Activated T-cell treated with anti-CD3 and anti-CD28 coated beads, Interleukin-2, amount 50 U/mL, for 4 hours (primary cell): ENCODE data around the gene SLC7A7. TPM values are rescaled to one million over a fixed set of nuclear protein-coding genes. Genes with fewer than 3 reads are reported as not detected.
"Not testable (repeated sequence)": the region's sequence is repeated elsewhere in the genome, so short reads cannot be mapped to it uniquely, and the experiment has no call there.

ENCODE experiments used
- ATAC-seq, 2 donors: fragments of 200-7000 bp; cut with Tn5 transposase; one replicate each; pipeline ENCODE4 v1.10.0; 2021
- DNase-seq: peaks from one replicate; pipeline ENCODE4 v3.0.0-alpha.2; 2020
- H3K27me3 Mint-ChIP-seq: one replicate; pipeline ENCODE4 v1.8.0; 2021; ENCODE audit warnings: low read depth, mixed read lengths
- H3K36me3 Mint-ChIP-seq: one replicate; pipeline ENCODE4 v1.8.0; 2022; ENCODE audit warnings: mixed read lengths; ENCODE audit not compliant: insufficient read depth
- H3K4me1 Mint-ChIP-seq: one replicate; pipeline ENCODE4 v1.8.0; 2021; ENCODE audit warnings: low read depth, mixed read lengths
- H3K4me3 Mint-ChIP-seq: one replicate; pipeline ENCODE4 v1.8.0; 2021; ENCODE audit warnings: mild to moderate bottlenecking, moderate library complexity, mixed read lengths
- H3K9me3 Mint-ChIP-seq: one replicate; pipeline ENCODE4 v1.8.0; 2021; ENCODE audit warnings: mixed read lengths
- total RNA-seq, 3 donors: library from RNA; stranded (reverse); gene quantifications; one replicate each; pipeline ENCODE4 v1.2.1, GENCODE V29; 2021

Gene SLC7A7
- total RNA-seq, 3 donors from 2014 or later = 0.16 to 0.51 (median 0.19) TPM

DNA sequence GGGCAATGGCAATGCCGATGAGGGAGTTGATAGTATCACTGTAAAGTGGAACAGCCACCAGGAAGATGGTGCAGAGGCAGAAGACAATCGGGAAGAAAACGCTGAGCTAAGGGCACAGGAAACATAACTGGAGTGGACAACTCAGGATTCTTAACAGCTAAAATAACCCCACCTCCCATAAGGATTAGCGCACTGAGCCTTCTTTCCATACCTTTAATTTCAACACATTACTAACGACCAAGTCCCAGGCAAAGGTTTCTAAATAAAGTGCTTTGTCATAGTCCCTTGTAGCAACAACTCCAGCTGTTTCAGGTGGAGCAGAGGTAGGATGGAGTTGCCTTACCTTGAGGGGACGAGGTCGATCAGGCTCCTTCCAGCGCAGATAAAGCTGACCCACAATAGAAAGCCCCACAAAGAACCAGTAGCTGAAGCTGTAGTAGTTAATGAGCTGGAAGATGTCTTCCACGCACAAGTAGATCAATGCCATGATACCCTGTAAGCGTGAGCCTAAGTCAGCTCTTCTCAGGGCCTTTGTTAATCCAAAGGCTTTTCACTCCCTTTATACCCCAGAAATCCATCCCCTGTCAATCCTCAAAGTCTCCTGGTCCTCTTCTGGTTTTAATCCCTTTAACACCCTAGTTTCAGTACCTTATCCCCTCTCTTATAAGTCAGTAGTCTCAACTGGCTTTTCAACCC, 41.1 kb downstream of the SLC7A7 start:
- Mint-ChIP-seq H3K4me3 (no peak overlapping the region), H3K9me3 (no peaks in the 10 kb centered on the region), H3K27me3 (no peaks in the 10 kb centered on the region), H3K36me3 (peaks cover 40% of the 10 kb centered on the region), H3K4me1 (peaks cover 2% of the 10 kb centered on the region)
- DNase-seq (no peak), ATAC-seq (no peak)

GRCh38 chr14:22773162-22774010, 41.8 kb downstream of the SLC7A7 start:
- H3K36me3 Mint-ChIP-seq = peaks cover 45% of the 10 kb centered on the region
- ATAC-seq = no peak
- DNase-seq = no peak
- no peaks in the 10 kb centered on the region for H3K27me3 Mint-ChIP-seq
- H3K4me1 Mint-ChIP-seq = peaks cover 6% of the 10 kb centered on the region
- H3K9me3 Mint-ChIP-seq = no peaks in the 10 kb centered on the region
- no peak overlapping the region for H3K4me3 Mint-ChIP-seq

DNA sequence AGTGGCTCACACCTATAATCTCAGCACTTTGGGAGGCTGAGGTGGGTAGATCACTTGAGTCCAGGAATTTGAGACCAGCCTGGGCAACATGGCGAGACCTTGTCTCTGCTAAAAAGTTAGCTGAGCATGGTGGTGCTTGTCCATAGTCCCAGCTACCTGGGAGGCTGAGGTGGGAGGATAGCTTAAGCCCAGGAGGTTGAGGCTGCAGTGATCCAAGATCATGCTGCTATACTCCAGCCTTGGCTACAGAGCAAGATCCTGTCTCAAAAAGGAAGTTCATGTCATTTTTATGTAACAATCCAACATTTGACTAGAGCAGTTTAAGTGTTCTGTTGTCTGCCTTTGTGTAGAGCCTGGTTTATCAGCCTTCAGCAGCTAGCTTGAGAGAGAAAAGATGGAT, 42.5 kb downstream of the SLC7A7 start:
- DNase-seq = no peak
- Mint-ChIP-seq H3K9me3 (no peaks in the 10 kb centered on the region), H3K27me3 (no peaks in the 10 kb centered on the region), H3K36me3 (peaks cover 45% of the 10 kb centered on the region), H3K4me1 (peaks cover 12% of the 10 kb centered on the region), H3K4me3 (no peak overlapping the region)
- ATAC-seq = no peak

GRCh38 chr14:22770481-22771187, 44.6 kb downstream of the SLC7A7 start:
- Mint-ChIP-seq H3K27me3 (no peaks in the 10 kb centered on the region), H3K36me3 (peaks cover 45% of the 10 kb centered on the region), H3K9me3 (no peaks in the 10 kb centered on the region), H3K4me3 (no peak overlapping the region), H3K4me1 (peaks cover 23% of the 10 kb centered on the region)
- DNase-seq = no peak
- no peak for ATAC-seq

GRCh38 chr14:22769369-22769768, 45.9 kb downstream of the SLC7A7 start:
- DNase-seq = no peak
- peaks cover 29% of the 10 kb centered on the region for H3K4me1 Mint-ChIP-seq
- ATAC-seq = no peak
- peaks cover 38% of the 10 kb centered on the region for H3K36me3 Mint-ChIP-seq
- H3K27me3 Mint-ChIP-seq = no peaks in the 10 kb centered on the region
- H3K9me3 Mint-ChIP-seq = no peaks in the 10 kb centered on the region
- peak overlapping the region; percentile 56 for H3K4me3 Mint-ChIP-seq

DNA sequence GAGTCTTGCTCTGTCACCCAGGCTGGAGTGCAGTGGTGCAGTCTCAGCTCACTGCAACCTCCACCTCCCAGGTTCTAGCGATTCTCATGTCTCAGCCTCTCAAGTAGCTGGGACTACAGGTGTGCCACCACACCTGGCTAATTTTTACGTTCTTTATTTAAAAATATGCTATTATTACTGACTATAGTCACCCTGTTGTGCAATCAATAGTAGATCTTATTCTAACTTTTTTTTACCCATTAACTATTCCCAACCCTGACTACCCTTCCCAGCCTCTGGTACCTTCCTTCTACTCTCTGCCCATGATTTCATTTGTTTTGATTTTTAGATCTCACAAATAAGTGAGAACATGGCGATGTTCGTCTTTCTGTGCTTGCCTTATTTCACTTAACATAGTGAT, 46.3 kb downstream of the SLC7A7 start:
- Mint-ChIP-seq H3K9me3 (no peaks in the 10 kb centered on the region), H3K27me3 (no peaks in the 10 kb centered on the region), H3K4me3 (peak overlapping the region; percentile 56), H3K4me1 (peaks cover 29% of the 10 kb centered on the region), H3K36me3 (peaks cover 36% of the 10 kb centered on the region)
- DNase-seq (no peak), ATAC-seq (no peak)

GRCh38 chr14:22767323-22767589, 48.0 kb downstream of the SLC7A7 start:
- Mint-ChIP-seq H3K4me3 (peak overlapping the region; percentile 94), H3K9me3 (no peaks in the 10 kb centered on the region), H3K36me3 (peaks cover 35% of the 10 kb centered on the region), H3K4me1 (peaks cover 29% of the 10 kb centered on the region), H3K27me3 (no peaks in the 10 kb centered on the region)
- DNase-seq (no peak), ATAC-seq (no peak)

DNA sequence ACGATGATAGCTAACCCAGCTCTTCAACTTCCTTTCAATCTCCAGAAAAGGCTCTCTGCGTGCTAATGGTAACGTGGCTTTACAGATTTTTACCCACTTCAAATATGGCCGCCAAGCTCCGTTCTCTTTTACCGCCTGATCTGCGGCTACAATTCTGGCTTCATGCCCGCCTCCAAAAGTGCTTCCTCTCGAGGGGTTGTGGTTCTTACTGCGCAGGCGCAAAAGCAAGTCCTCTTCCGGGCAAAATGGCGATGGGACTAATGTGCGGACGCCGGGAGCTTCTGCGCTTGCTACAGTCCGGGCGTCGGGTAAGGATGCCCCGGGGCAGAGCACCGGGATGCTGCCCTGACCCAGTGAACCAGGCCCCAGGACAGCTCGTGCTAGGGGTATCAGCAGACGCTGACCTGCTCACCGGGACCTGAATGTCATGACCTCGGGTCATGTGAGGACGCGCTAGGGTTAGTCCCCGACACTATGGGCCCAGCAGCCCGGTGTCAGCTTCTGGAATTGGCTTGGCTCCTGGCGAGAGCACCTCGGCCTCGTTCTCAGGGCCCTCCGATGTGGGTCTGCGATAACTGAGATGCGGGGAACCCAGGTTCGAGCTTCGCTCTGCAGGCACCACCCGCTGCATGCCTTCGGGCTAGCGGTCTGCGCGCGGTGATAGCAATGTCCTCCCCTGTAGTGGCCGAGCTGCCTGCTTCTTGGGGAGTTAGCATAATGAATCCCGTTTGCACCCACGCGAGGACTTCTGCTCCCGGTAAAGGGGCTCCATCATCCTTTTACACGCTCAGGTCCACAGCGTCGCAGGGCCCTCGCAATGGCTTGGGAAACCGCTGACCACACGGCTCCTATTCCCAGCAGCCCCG, 48.5 kb downstream of the SLC7A7 start, which contains the start of gene OXA1L:
Gene OXA1L, plus strand, starts transcription at position 232 of the 866 bp plus-strand sequence. Its CDS starts 14 bp downstream, at position 246.
- no peaks in the 10 kb centered on the region for H3K27me3 Mint-ChIP-seq
- H3K4me1 Mint-ChIP-seq = peaks cover 29% of the 10 kb centered on the region
- H3K4me3 Mint-ChIP-seq = peak within 1 kb of the TSS; percentile 94
- ATAC-seq (peak; percentile 90 to 91), DNase-seq (peak; percentile 92)
- H3K36me3 Mint-ChIP-seq = peaks cover 37% of the 10 kb centered on the region
- peaks cover 5% of the 10 kb centered on the region for H3K9me3 Mint-ChIP-seq

DNA sequence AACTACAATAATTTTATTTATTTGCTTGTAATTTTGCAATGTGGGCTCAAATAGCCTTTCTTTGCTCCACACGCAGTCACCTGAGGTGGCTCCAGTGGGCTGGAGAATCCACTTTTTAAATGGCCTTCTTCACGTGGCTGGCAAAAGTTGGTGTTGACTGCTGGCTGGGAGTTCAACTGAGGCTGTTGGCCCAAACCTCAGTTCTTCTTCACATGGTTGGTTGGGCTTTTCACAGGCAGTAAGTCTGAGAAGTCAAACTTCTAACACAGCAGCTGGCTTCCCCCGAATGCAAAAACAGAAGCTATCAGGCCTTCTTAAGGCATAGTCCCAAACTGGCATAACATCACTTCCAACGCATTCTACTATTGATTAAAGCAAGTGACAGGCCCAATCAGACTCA, 50.9 kb downstream of the SLC7A7 start:
- H3K27me3 Mint-ChIP-seq = no peaks in the 10 kb centered on the region
- DNase-seq (no peak), ATAC-seq (no peak)
- H3K4me1 Mint-ChIP-seq = peaks cover 29% of the 10 kb centered on the region
- H3K36me3 Mint-ChIP-seq = peaks cover 27% of the 10 kb centered on the region
- no peak overlapping the region for H3K4me3 Mint-ChIP-seq
- peaks cover 12% of the 10 kb centered on the region for H3K9me3 Mint-ChIP-seq

DNA sequence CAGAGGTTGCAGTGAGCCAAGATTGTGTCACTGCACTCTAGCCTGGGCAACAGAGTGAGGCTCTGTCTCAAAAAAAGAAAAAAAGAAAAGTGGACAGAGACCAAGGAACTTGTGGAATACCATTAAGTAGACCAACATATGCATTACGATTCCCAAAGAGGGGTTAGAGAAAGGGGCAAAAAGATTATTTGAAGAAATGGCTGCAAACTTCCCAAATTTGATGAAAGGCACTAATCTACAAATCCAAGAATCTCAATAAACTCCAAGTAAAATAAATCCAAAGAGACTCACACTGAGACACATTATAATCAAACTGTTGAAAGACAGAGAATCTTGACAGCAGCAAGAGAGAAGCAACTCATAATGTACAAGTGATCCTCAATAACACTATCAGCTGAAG, 53.5 kb downstream of the SLC7A7 start:
- peaks cover 12% of the 10 kb centered on the region for H3K9me3 Mint-ChIP-seq
- no peak overlapping the region for H3K4me3 Mint-ChIP-seq
- no peak for DNase-seq
- no peak for ATAC-seq
- H3K36me3 Mint-ChIP-seq = peaks cover 23% of the 10 kb centered on the region
- no peaks in the 10 kb centered on the region for H3K27me3 Mint-ChIP-seq
- peaks cover 12% of the 10 kb centered on the region for H3K4me1 Mint-ChIP-seq

- H3K9me3 Mint-ChIP-seq = peaks cover 12% of the 10 kb centered on the region
- not testable (repeated sequence) for H3K4me3 Mint-ChIP-seq
Observed at GRCh38 chr14:22757972-22758650, 57.1 kb downstream of the SLC7A7 start.

DNA sequence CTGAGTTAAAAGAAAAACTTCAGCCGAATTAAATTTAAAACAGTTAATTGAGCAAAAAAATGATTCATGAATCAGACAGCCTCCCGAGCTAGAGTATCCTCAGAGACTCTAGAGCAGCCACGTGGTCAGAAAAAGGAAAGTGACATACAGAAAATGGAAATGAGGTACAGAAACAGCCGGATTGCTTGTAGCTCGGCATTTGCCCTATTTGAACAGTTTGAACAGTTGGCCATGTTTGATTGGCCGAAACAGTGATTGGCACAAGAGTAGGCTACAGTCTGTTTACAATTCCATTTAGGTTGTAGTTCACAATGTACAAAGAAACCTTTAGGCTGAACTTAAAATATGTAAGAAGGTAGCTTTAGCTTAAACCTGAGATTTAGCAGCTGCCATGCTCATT, 61.6 kb downstream of the SLC7A7 start:
- Mint-ChIP-seq H3K36me3 (peaks cover 3% of the 10 kb centered on the region), H3K4me1 (peaks cover 4% of the 10 kb centered on the region), H3K9me3 (no peaks in the 10 kb centered on the region), H3K27me3 (peaks cover 24% of the 10 kb centered on the region), H3K4me3 (no peak overlapping the region)
- no peak for DNase-seq
- ATAC-seq = no peak

More at GRCh38 chr14:22757972-22758650, 57.1 kb downstream of the SLC7A7 start:
- ATAC-seq, H3K27me3 Mint-ChIP-seq, DNase-seq, H3K4me1 Mint-ChIP-seq: not testable (repeated sequence)
- H3K36me3 Mint-ChIP-seq = peaks cover 25% of the 10 kb centered on the region

DNA sequence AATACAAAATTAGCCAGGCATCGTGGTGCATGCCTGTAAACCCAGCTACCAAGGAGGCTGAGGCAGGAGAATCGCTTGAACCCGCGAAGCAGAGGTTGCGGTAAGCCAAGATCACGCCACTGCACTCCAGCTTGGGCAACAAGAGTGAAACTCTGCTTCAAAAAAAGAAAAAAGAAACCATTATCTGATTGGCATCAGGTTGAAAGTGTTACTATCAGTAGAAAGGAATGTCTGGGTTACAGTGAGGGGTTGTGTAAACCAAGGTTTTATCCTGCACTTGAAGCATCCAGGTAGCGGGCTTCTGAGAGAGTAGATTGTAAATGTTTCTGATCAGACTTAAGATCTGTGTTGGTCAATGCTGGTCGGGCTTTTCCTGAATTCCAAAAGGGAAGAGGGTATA, 62.8 kb downstream of the SLC7A7 start:
- ATAC-seq (no peak), DNase-seq (no peak)
- Mint-ChIP-seq H3K4me1 (peaks cover 4% of the 10 kb centered on the region), H3K36me3 (peaks cover 3% of the 10 kb centered on the region), H3K27me3 (peaks cover 24% of the 10 kb centered on the region), H3K9me3 (no peaks in the 10 kb centered on the region), H3K4me3 (no peak overlapping the region)
